ENCODE measurements around the gene AMPH.
A peak's percentile ranks its signal among the peaks of the same experiment; 100 is the strongest.

The AMPH gene

GRCh38 chr7:38554586-38554985 is 76.6 kb downstream of the AMPH start:
- no peak for DNase-seq
- intact Hi-C loops (cut with DNase I) = no loop called here

GRCh38 chr7:38550836-38551235 is 80.3 kb downstream of the AMPH start:
- intact Hi-C loops (cut with DNase I) = no loop called here
- DNase-seq = no peak

GRCh38 chr7:38548605-38549004 is 82.6 kb downstream of the AMPH start:
- intact Hi-C loops (cut with DNase I) = no loop called here
- no peak for DNase-seq

DNA sequence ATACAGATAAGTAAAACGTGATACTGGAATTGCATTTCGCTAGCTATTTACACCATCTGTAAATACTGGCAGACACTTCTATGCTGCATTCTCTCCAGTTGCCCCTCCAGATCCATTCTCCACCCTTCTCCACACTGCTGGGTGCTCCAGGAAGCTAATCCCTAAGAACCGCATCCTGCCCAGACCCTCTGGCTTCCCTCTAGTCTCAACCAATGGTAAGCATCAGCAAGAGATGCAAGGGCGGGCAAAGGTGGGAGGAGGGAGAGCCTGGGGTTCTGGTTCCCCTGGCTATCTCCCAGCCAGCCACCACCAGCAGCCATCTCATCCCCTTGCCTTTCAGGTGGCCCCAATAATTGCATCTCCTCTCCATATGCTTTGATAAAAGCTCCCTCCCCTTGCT is 84.4 kb downstream of the AMPH start:
- intact Hi-C loops (cut with DNase I) = no loop called here
- no peak for DNase-seq

DNA sequence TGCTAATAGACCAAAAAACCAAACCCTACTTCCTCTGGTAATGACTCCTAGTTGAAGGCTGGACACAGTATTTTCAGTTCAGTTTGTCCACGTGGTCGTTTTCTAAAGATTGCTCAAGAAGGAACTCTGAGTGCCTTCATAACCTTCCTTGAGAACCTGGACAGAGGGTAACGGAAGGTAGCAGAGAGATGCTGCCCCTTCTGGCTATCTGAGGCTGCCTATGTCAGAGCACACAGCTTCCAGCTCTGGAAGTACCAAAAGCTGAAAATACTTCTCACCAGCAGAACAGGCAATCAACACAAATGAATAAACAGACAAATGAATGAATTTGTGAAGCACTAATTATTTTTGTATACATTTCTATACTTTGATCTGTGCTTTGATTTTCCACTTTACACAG is 85.2 kb downstream of the AMPH start:
- intact Hi-C loops (cut with DNase I) = no loop called here
- no peak for DNase-seq

GRCh38 chr7:38542156-38542555 is 89.0 kb downstream of the AMPH start:
- intact Hi-C loops (cut with DNase I) = no loop called here
- no peak for DNase-seq

- intact Hi-C loops (cut with DNase I) = no loop called here
- DNase-seq = no peak
Measured at GRCh38 chr7:38541440-38541839, 89.7 kb downstream of the AMPH start.

DNA sequence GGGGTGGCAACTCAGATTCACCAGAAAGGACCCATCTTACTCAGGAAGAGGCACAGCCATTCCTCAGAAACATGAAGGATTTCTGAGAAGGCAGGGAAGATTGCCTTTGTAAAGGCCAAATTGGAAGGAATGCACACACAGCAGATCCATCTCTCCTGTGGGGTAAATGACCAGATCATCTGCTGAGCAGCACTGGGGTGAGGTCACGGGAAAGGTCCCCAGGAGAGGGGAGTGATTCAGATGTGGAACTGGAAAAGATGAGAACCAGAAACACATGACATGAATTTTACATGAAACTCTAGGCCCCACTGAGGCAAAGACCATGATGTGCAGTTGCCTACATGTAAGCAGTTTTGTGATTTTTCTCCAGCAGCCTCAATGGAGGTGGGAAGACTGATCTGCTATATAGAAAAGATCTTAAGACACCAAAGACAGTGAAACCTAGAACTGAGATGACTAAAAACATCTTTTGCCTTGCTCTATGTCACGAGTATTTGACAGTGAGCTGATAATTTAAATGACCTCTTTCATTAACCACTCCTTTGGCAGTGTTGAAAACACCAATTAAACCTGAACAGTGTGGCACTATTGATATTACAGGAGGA is 91.6 kb downstream of the AMPH start:
- DNase-seq = no peak
- intact Hi-C loops (cut with DNase I) = no loop called here

DNA sequence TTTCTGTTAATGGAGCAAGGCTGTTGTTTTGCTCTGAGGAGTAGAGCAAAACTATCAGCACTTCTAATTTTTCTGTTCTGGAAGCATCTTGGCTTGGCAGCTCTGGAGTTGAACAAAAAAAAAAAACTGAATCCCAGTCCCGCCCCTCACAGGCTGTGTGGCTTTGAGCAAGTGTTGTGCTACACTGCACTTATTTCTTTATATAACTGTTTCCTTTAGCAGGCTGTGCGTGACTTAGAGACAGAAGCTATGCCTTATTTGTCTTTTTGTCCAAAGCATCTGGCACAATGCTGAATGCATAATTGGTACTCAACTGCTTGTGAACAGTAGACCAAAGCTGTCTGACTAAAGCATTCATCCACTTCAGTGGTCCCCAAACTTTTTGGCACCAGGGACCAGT is 96.1 kb downstream of the AMPH start:
- DNase-seq = no peak
- intact Hi-C loops (cut with DNase I) = no loop called here

DNA sequence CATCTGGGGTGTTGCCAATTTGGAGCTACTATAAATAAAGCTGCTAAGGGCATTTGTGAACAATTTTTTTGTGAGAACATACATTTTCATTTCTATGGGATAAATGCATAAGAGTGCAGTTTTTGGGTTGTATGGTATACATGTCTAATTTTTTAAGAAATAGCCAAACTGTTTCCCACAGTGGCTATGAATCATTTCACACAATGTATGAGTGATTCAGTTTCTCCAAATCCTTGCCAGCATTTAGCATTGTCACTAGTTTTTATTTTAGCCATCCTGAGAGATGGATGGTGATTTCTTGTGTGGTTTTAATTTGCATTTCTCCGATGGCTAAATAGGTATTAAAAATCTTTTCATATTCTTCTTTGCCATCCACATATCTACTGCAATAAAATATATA is 105.3 kb downstream of the AMPH start:
- DNase-seq = no peak
- intact Hi-C loops (cut with DNase I) = no loop called here

DNA sequence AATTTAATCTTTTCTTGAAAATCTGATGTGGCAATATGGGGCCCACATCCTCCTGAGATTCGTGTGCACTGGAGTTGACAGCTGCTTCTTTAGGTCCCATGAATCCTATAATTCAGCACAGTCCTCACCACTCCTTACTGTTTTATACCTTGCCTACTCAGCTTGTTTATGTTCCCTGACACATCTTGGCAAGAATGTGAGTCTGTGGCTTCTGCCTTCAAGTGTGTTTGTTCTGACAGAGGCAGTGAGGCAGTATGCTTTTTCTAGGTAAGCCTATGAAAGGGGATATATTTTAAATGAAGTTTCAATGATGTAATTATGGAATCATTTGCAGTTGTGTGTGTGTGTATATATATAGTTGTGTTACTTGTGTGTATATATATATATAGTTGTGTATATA is 106.4 kb downstream of the AMPH start:
- intact Hi-C loops (cut with DNase I) = no loop called here
- DNase-seq = no peak

DNA sequence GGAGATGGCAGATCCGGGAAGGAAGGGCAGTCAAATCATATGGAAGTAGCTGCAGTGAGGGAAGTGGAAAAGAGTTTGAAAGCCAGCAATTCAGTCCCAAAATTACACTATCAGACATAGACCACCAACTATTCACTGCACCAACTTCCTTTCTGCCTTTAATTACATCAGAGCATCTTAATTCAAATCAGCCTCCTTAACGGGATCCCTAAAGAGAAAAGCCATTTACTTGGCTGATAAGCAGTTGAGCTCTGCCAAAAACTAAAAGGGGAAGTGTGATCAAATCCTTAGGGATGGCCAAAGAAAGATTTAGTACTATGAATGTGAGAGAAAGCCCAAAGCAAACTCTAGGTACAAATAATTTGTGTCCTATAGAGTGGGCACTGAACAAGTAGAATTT is 110.4 kb downstream of the AMPH start:
- DNase-seq = no peak

GRCh38 chr7:38518541-38518940 is 112.6 kb downstream of the AMPH start:
- no peak for DNase-seq
- intact Hi-C loops (cut with DNase I) = no loop called here

More for the DNA sequence above, 110.4 kb downstream of the AMPH start:
- intact Hi-C loops (cut with DNase I) = no loop called here

GRCh38 chr7:38512704-38513103 is 118.5 kb downstream of the AMPH start:
- intact Hi-C loops (cut with DNase I) = no loop called here
- no peak for DNase-seq

GRCh38 chr7:38512291-38512690 is 118.9 kb downstream of the AMPH start:
- no peak for DNase-seq
- intact Hi-C loops (cut with DNase I) = no loop called here

DNA sequence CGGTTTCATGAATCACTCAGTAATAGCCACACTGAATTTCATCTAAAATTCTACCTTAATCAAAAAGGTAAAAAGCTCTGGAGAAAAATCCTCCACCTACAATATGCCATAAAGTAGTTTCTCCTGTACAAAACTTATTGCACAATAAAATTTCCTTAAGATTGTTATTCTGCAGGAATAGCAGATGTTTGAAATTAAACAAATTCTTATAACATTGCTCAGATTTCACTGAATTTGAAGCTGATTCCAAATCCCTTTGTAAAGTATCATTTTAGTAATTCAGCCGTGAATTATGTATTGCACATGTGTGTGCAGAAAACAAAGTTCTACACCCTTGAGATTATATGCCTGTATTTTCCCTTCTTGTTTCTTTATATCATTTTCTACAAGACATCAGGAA is 123.8 kb downstream of the AMPH start:
- intact Hi-C loops (cut with DNase I) = no loop called here
- no peak for DNase-seq

DNA sequence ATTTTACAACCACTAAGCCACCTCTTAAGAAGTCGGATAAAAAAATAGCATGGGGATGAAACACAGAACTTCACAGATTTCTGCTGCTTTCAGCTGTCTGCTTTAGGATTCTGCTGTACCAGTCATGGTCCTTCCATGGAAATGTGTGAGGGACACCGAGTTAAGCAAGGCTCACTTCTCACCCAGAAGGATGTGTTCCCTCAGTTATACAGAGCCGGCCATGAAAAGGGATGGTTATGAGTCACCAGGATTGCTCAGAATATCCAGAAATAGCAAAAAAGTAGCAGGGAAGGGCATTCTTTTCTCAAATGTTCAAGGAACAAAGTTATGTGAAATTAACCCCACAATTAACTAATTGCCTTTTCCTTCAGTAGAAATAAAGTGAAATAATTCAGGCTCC is 124.4 kb downstream of the AMPH start:
- intact Hi-C loops (cut with DNase I) = no loop called here
- peak in 1 of 42 donors; percentile 1 for DNase-seq

- intact Hi-C loops (cut with DNase I) = no loop called here
Measured at GRCh38 chr7:38506004-38506403, 125.2 kb downstream of the AMPH start.

GRCh38 chr7:38504684-38505083 is 126.5 kb downstream of the AMPH start:
- intact Hi-C loops (cut with DNase I) = no loop called here
- no peak for DNase-seq

More at GRCh38 chr7:38506004-38506403, 125.2 kb downstream of the AMPH start:
- no peak for DNase-seq

DNA sequence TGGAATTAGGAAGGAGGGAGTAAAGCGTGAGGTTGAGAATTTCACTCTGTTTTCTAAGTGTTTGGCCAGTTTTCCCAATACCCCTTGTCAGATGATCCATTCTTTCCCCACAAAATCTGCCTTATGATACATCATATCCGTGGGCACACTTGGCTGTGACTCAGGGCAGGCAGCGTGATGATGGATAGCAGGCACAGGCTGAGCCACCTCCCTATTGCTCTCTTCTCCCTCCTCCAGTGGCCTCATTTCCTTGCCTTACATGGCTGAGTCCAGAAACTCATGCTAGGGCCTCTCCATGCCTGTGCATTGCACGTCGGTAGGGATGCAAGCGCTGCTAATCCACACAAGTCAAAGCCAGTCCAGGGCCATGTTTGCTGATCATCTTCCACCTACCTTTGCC is 128.3 kb downstream of the AMPH start:
- DNase-seq = no peak
- intact Hi-C loops (cut with DNase I) = no loop called here

DNA sequence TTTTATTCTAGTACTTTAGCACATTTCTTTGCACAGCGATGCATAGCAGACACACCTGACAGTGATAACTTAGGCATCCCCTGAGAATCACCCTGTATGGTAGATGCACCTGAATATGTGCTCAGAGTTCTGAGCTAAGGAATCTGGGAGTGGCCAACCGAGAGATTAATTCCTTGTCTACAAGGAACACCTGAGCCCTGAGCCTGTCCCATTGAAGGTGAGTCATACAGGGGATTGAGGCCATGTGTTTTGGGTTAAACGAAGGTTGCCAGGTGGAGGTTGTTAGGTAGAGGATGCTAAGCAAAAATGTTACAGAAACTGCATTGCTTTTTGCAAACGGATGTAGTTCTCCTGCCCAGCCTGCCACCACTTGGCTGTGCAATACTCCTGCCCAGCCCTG is 128.9 kb downstream of the AMPH start:
- DNase-seq = no peak
- intact Hi-C loops (cut with DNase I) = no loop called here

GRCh38 chr7:38492010-38492409 is 139.2 kb downstream of the AMPH start:
- intact Hi-C loops (cut with DNase I) = no loop called here
- no peak for DNase-seq
